Myocyte (in vitro differentiated cells): ENCODE data around the gene OPCML. TPM values are rescaled to one million over a fixed set of nuclear protein-coding genes. Genes with fewer than 3 reads are reported as not detected.

Experiments used
- DNase-seq: peaks from one replicate; pipeline ENCODE4 v3.0.0-alpha.2; 2012; ENCODE audit warnings: low read depth
- total RNA-seq: library from RNA; depleted of rRNA; stranded (reverse); fragments of >200 nt; gene quantifications from 2 replicates; pipeline ENCODE4 v1.2.3, GENCODE V29; 2014

OPCML gene
- total RNA-seq, 1 donor from 2014 or later: not detected

- DNase-seq: no peak
These were observed 350.6 kb downstream of the OPCML start for GRCh38 chr11:133181667-133182066.

DNA sequence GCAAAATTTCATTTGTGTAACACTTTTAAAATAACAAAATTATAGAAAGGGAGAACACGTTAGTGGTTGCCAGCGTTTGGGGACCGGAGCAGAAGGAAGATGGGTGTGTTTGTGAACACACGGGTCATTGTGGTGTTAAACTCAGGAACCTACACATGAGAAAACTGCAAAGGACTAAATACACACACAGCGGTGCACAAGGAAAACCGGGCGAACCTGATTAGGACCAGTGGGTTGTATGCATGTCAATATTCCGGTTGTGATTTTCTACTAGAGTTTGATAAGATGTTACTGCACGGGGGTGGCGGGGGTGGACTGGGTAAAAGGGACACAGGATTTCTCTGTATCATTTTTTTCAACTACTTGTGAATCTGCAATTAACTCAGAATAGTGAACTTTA is 351.2 kb downstream of the OPCML start:
- no peak for DNase-seq

DNA sequence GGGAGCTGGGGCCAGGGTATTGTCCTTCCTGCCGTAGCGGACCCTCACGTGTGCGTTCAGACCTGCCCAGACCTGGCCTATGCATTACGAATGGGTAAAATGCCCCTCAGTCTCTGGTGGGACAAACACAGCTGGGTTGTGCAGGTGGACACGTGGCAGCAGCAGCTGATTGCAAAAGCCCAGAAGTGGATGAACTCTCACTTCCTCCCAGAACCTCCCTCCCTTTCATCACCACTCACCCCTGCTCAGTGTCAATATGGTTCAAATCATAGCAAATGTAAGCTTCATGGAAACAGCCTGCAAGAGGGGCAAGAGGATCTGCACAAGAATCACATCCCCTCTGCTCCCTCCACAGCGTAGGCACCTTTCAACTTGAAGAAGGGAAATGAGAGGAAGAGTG is 352.1 kb downstream of the OPCML start:
- DNase-seq: no peak

- DNase-seq: peak; percentile 21
These were observed 355.6 kb downstream of the OPCML start for GRCh38 chr11:133176748-133177147.

DNA sequence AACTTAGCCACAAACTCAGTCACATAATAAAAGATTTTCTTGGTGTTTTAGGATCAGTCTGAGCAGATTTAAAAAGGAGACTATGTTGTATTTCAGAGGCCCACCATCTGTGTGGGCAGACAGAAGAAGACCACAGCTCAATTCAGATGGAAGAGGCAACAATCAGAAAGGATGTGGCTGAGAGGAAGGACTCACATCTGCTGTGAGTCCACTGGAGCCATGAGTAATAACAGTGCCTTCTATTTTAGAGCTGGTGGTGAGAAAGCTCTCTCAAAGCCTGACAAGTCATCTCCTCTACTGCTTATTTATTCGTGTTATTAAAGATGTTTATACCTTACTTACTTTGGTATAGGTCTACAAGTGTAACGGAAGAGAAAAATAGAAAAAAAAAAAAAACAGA is 357.2 kb downstream of the OPCML start:
- no peak for DNase-seq

DNA sequence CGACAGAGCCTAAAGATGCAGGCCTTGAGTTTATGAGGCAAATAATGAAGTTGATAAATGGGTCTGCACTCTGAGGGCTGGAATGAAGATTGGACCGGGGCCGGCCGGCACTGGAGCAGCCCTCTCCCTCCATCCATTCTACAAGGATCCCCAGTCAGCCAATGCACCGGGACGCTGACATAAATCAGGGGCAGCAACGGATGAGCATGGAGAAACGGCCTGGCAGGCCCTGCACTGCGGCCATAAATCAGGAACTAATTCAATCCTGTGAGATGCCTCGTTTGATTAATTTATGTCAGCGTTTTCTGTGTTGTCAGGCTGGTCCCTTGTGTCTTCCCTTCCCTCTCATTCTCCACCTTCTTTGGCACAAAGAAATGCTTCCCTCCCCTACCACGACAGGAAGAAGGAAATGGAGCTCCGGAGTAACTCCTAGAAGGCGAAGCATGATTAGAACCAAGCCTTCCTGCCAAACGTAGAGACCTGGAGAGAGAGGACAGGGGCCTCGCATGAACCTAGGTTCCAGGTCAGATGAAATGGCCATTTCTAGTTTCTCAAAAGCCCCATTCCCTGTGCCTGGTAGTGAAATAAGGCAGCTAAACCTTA is 358.4 kb downstream of the OPCML start:
- DNase-seq: no peak

GRCh38 chr11:133172349-133172748 is 360.0 kb downstream of the OPCML start:
- DNase-seq: no peak

- DNase-seq: no peak
These were observed 360.9 kb downstream of the OPCML start for GRCh38 chr11:133171374-133171773.

GRCh38 chr11:133168016-133168415 is 364.3 kb downstream of the OPCML start:
- no peak for DNase-seq

DNA sequence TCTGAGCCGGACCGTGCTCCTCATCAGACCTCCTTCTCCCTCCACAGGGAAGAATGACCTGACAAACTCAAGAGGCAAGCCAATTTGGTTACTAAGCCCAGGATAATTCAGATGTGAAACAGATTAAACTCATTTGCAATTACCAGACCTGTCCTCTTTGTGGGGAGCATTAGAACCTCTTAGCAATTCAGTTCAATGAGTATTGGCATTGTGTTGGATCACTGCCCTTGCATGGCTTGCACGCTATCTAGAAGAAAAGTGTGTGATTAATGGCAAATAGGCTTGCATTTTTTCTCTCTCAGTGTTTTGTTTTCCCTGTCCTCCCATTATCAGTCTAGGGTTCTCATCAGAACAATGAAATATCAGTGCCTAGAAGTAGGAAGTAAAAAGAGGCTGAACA is 365.6 kb downstream of the OPCML start:
- no peak for DNase-seq

DNA sequence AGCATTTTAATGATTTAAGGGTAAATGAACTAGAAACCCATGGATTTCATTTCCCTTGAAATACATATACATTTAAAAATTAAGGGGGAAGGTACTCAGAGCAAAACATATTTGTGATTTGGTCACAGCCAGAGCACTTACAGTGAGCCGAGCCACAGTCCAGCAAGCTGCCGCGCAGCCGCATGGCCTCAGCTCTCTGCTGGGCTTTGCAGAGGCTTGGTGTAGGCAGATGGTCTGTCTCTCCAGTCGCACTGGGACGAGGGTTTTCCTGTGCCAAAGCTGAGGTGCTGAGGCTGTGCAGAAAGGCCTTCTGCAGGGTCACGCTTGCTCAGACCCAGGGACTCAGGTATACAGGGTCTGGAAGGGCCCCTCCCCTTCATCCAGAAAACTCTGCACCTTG is 367.3 kb downstream of the OPCML start:
- DNase-seq: no peak

DNA sequence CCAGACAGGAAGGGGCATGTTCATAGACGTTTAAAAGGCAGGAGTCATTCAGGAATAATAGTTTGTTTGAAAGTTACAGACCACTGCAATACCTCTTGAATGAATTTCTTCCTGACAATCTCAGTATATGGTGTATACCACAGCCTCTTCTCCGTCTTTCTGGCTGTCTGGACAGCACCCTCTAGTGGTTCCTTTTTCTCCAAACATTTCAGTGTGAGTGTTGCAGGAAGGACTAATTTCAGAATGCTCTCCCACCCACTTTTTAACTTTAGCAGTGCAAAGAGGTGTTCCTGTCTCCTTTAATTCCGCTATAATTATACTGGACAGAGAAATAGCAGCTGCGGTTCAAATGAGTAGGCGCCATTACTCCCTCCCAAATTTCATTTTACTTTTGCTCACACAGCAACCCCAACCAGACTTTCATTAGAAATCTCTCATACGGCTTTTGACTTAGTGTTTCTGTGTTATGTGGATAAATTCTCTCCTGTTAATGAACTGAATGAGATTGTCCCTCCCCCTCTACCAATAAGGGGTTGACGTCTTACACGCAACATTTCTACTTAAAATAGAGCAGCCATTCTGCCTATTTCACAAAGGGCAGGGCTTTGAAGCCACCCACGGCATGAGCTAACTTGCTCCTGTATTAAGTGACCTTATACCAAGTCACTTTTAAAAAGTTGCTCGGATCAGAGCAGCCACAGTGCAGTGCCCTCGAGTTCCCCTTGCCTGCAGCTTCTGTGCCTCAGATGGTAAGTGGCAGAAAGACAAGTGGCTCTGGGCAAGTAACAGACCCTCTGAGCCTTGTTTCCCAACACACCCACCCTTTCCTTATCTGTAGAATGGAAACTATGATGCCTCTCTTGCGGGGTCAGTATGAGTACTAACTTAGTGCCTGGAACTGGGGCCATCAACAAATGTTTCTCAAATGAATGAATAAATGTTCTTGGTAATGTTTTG is 368.6 kb downstream of the OPCML start:
- DNase-seq: peak; percentile 23

GRCh38 chr11:133162227-133162626 is 370.1 kb downstream of the OPCML start:
- no peak for DNase-seq

DNA sequence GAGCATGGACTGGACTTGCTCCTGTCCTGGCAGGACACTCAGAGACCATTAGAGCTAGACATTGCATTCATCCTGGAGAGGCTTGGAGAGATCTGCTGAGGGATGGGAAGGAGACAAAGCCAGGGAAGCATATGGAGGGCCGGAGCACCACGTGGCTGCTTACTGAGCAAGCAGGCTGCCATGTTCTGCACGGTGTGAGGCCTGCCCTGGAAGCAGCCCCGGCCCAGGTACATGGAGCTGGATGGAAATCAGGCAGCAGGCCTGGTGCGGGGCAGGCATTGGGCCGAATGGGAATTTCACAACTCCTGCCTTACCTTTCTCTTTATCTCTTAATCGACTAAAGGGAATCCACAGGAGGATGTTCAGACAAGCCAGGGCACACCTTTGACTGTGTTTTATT is 371.5 kb downstream of the OPCML start:
- no peak for DNase-seq

DNA sequence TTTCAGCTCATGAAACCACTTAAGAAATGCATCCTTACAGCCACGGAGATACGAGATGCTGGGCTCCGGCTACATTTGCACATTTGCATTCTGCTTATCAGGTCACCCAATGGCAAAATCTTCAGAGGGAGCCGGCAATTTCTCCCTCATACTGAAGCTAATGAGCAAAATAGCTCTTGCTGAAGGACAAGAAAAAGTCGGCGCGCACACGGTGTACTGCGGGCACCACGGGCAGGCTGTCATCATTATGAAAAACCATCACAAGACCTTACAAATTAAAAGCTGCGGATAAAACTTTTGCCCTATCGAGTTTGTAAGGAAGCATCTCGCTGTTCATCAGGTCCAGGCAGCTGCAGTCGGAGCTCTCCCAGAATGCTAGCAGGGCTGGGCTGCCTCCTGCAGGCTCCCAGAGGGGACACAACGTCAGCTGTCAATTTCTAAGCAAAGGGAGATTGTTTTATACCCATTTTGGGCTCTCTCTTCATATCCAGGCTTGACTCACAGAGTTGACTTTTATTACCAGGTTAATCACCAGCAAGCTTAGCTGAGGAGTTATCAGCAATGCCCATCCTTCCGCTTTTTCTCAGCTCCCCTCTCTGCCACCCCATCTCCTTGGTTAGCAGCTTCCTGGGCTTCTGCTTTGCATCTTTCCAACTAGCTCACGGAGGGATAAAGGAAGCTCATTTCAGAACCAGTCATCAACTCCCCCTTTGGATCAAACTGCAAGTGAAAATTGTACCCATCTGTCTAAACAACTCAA is 375.1 kb downstream of the OPCML start:
- DNase-seq: no peak

GRCh38 chr11:133154781-133155180 is 377.5 kb downstream of the OPCML start:
- DNase-seq: no peak

GRCh38 chr11:133154076-133154475 is 378.2 kb downstream of the OPCML start:
- no peak for DNase-seq

DNA sequence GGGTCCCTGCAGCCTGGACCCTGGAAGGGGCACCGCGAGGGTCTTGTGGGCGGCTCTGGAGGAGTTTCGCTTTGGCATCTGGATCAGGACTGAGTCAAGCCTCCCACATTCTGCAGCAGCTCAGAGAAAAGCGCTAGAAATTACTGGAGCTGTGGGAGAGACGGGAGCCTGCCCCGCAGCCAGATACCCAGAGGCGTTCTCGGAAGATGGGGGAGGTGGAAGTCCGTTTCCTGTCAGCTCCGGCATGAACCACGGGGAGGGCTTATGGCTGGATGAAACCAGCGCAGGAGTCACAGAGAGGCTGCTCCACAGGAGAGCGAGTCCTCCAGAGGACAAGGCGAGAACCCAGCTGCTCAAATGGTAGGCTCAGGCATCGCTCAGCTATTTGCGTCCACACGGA is 379.3 kb downstream of the OPCML start:
- DNase-seq: no peak

DNA sequence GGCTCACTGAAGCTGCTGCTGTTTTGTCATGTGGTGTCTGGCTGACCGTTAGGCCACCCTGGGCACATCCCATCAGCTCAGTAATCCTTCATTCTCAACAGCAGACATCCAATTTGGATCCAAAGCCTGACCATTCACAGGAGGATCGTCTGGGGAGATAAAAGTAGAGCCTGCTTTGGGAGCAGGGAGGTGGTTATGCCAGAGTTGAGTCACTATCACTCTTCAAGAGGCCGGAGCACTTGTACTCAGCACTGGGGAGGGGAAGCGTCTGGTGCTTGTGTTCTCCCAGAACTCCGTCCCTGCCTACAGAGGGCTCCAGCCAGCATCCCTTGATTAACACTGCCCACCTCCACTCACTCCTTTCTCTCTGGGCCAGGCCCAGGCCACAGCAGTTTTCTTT is 382.6 kb downstream of the OPCML start:
- DNase-seq: no peak

GRCh38 chr11:133147625-133148024 is 384.7 kb downstream of the OPCML start:
- no peak for DNase-seq

DNA sequence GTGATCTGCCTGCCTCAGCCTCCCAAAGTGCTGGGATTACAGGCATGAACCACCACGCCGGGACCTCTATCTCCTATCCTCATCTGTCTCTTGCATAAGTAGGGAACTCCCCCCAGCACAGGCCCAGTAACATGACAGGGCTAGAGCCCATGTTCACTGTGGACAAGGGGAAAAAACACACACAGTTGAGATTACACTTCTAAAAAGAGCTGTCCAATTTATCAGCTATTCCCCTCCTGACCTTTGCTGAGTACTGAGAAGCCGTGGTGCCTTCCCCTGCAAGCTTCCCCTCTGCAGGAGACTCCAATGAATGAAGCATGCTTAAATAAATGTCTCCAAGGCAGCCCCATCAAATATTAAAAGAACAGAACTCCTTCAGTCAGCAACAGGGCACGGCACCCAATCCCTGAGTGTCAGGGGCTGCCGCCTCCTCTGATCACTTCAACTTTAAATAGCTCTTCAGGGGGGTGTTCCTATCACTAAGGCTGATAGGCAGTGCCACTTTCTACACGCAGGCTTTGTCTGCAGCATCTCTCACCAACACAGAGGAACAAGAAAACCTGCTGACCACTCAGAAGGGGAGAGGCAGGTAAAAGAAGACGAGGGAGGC is 385.5 kb downstream of the OPCML start:
- DNase-seq: no peak

- DNase-seq: no peak
These were observed 394.4 kb downstream of the OPCML start for GRCh38 chr11:133137939-133138338.
